Endothelial cell (in vitro differentiated cells): ENCODE data around the gene ADO. TPM values are rescaled to one million over a fixed set of nuclear protein-coding genes. Genes with fewer than 3 reads are reported as not detected.
"Not testable (repeated sequence)": the region's sequence is repeated elsewhere in the genome, so short reads cannot be mapped to it uniquely, and the experiment has no call there.

Experiments
- DNase-seq: peaks from one replicate; pipeline ENCODE4 v3.0.0; 2021; ENCODE audit warnings: low spot score
- H3K27ac Mint-ChIP-seq: one replicate; pipeline ENCODE4 v1.8.0; 2021; ENCODE audit warnings: mixed read lengths, inconsistent platforms; ENCODE audit not compliant: unreplicated experiment
- H3K27me3 Mint-ChIP-seq: one replicate; pipeline ENCODE4 v1.8.0; 2021; ENCODE audit warnings: mild to moderate bottlenecking, moderate library complexity, mixed read lengths, inconsistent platforms; ENCODE audit not compliant: unreplicated experiment
- H3K36me3 Mint-ChIP-seq: one replicate; pipeline ENCODE4 v1.8.0; 2021; ENCODE audit warnings: mild to moderate bottlenecking, low read depth, mixed read lengths, inconsistent platforms; ENCODE audit not compliant: unreplicated experiment
- H3K4me1 Mint-ChIP-seq: one replicate; pipeline ENCODE4 v1.8.0; 2021; ENCODE audit warnings: mild to moderate bottlenecking, mixed read lengths, inconsistent platforms; ENCODE audit not compliant: unreplicated experiment
- H3K4me3 Mint-ChIP-seq: one replicate; pipeline ENCODE4 v1.8.0; 2021; ENCODE audit warnings: mild to moderate bottlenecking, mixed read lengths, inconsistent platforms; ENCODE audit not compliant: unreplicated experiment
- H3K9me3 Mint-ChIP-seq: one replicate; pipeline ENCODE4 v1.8.0; 2021; ENCODE audit warnings: mixed read lengths, inconsistent platforms; ENCODE audit not compliant: unreplicated experiment
- CTCF ChIP-seq: fragments of 200-600 bp; sonication (generic); IDR thresholded peaks from one replicate; pipeline ENCODE4 v1.5.0; 2021; ENCODE audit warnings: antibody characterized with exemption; ENCODE audit not compliant: unreplicated experiment
- total RNA-seq: library from RNA; stranded (reverse); fragmentation: NEBNext Ultra II Directional; extraction: Animal tissue kit (Norgen Biotek cat#: 25700); gene quantifications from one replicate; pipeline ENCODE4 v1.2.1, GENCODE V29; 2021; ENCODE audit not compliant: unreplicated experiment

ADO gene
- total RNA-seq, 1 donor from 2014 or later: 25.7 TPM

GRCh38 chr10:62779487-62780248 lies 24.9 kb upstream of the ADO start:
- H3K4me3 Mint-ChIP-seq: no peak overlapping the region
- no peak for DNase-seq
- peaks cover 9% of the 10 kb centered on the region for H3K4me1 Mint-ChIP-seq
- peaks cover 4% of the 10 kb centered on the region for H3K36me3 Mint-ChIP-seq
- TF ChIP-seq CTCF: no peak
- no peaks in the 10 kb centered on the region for H3K27me3 Mint-ChIP-seq
- H3K9me3 Mint-ChIP-seq: no peaks in the 10 kb centered on the region
- no peak overlapping the region for H3K27ac Mint-ChIP-seq

GRCh38 chr10:62784537-62784936 lies 20.0 kb upstream of the ADO start:
- H3K4me1 Mint-ChIP-seq, H3K9me3 Mint-ChIP-seq, H3K27me3 Mint-ChIP-seq: not testable (repeated sequence)

GRCh38 chr10:62788285-62788684 lies 16.2 kb upstream of the ADO start:
- peaks cover 13% of the 10 kb centered on the region for H3K36me3 Mint-ChIP-seq
- not testable (repeated sequence) for H3K4me3 Mint-ChIP-seq, H3K9me3 Mint-ChIP-seq, H3K27me3 Mint-ChIP-seq, DNase-seq, H3K27ac Mint-ChIP-seq
- H3K4me1 Mint-ChIP-seq: peaks cover 18% of the 10 kb centered on the region

More at GRCh38 chr10:62784537-62784936, 20.0 kb upstream of the ADO start:
- not testable (repeated sequence) for H3K4me3 Mint-ChIP-seq, H3K27ac Mint-ChIP-seq, DNase-seq
- peaks cover 13% of the 10 kb centered on the region for H3K36me3 Mint-ChIP-seq

DNA sequence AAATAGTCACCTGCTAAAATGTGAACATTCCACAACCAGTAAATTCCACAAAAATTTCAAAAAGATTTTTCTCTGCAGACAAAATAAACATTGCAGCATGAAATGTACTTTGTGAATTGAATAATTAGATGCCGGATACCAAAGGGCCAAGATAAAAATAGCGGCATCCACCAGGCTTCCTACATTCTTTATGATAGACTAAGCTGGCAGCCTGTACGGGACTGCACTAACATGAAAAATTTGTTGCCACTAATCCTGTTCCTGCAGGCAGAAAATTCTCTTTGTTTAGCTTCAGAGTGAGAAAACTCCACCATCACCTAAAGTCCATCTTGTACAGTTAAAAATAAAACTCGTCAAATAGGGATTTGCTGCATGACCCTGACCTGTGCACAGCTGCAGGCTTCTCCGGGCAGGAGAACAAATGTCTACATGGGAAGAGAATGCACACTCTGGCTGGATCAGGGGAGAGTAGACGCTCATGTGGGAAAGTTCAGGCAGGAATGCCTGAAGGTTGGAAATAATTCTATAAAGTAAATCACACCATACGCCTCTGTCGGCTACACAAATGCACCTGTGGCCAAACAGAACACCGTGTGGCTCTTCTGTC lies 15.6 kb upstream of the ADO start:
- Mint-ChIP-seq H3K36me3 (peaks cover 13% of the 10 kb centered on the region), H3K4me3 (no peak overlapping the region), H3K27ac (no peak overlapping the region), H3K27me3 (peaks cover 1% of the 10 kb centered on the region), H3K9me3 (no peaks in the 10 kb centered on the region), H3K4me1 (peaks cover 18% of the 10 kb centered on the region)
- no peak for DNase-seq
- no peak for TF ChIP-seq CTCF

GRCh38 chr10:62790019-62790555 lies 14.4 kb upstream of the ADO start:
- Mint-ChIP-seq H3K27ac (no peak overlapping the region), H3K27me3 (peaks cover 1% of the 10 kb centered on the region), H3K4me3 (no peak overlapping the region), H3K9me3 (no peaks in the 10 kb centered on the region), H3K36me3 (peaks cover 4% of the 10 kb centered on the region), H3K4me1 (peaks cover 18% of the 10 kb centered on the region)
- no peak for TF ChIP-seq CTCF
- no peak for DNase-seq

DNA sequence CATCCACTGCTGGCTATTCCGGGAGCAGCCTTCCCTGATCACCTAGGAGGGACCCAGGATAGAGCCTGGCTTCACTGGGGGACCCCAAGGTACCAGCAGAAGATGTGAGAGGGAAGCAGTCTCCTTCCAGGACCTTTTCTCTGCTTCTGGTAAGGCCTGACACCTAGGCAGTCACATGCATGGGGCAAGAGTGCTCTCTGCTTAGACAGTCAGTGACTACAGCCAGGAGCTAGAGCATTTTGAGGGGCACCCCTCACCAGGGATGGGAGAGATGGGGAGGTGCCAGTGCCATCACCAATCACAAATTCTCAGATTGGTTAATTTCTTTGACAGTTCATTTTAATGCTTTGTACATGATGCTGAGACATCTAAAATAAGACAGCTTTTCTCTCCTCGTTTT lies 13.9 kb upstream of the ADO start:
- Mint-ChIP-seq H3K4me1 (peaks cover 18% of the 10 kb centered on the region), H3K27me3 (peaks cover 1% of the 10 kb centered on the region), H3K27ac (no peak overlapping the region), H3K4me3 (no peak overlapping the region), H3K9me3 (no peaks in the 10 kb centered on the region), H3K36me3 (no peaks in the 10 kb centered on the region)
- TF ChIP-seq CTCF: no peak
- no peak for DNase-seq
